Kidney (tissue), 14 donors: ENCODE results near the gene F5. TPM values are rescaled to one million over a fixed set of nuclear protein-coding genes. Genes with fewer than 3 reads are reported as not detected.

Experiments used
- DNase-seq, 5 donors: peaks; one replicate each; pipeline ENCODE4 v3.0.0-alpha.2; 2013 to 2020
- FAIRE-seq: peaks from 2 replicates; lab custom pipeline; 2012; peaks lifted over from hg19 to GRCh38; lab: Jason Lieb, UNC
- H3K27ac ChIP-seq, 2 donors: one replicate each; pipeline ENCODE4 v1.7.0; 2013; ENCODE audit warnings: low read depth in 2 of 2, low read length in 2 of 2, inconsistent platforms in 1 of 2
- H3K27me3 ChIP-seq: one replicate; pipeline ENCODE4 v1.7.1; 2013; ENCODE audit warnings: low read length, inconsistent platforms; ENCODE audit not compliant: control insufficient read depth, insufficient read depth
- H3K36me3 ChIP-seq, 3 donors: one replicate each; pipeline versions ENCODE4 v1.7.0 to v1.7.1; 2013; ENCODE audit warnings: low read length in 3 of 3, control low read depth in 1 of 3, inconsistent platforms in 1 of 3; ENCODE audit not compliant: insufficient read depth in 3 of 3, control insufficient read depth in 2 of 3
- H3K4me1 ChIP-seq, 3 donors: one replicate each; pipeline versions ENCODE4 v1.7.0 to v1.7.1; 2013; ENCODE audit warnings: low read length in 3 of 3, inconsistent platforms in 1 of 3, low read depth in 1 of 3; ENCODE audit not compliant: control insufficient read depth in 2 of 3, insufficient read depth in 2 of 3
- H3K4me3 ChIP-seq, 3 donors: one replicate each; pipeline versions ENCODE4 v1.7.0 to v1.8.1; 2013; ENCODE audit warnings: low read length in 3 of 3, control low read depth in 1 of 3, inconsistent platforms in 1 of 3
- H3K9ac ChIP-seq, 3 donors: one replicate each; pipeline versions ENCODE4 v1.7.0 to v1.7.1; 2013; ENCODE audit warnings: low read length in 3 of 3, control low read depth in 1 of 3, inconsistent platforms in 1 of 3
- H3K9me3 ChIP-seq, 3 donors: one replicate each; pipeline versions ENCODE4 v1.7.0 to v1.7.1; 2013; ENCODE audit warnings: low read length in 3 of 3, control low read depth in 1 of 3, inconsistent platforms in 1 of 3; ENCODE audit not compliant: control insufficient read depth in 2 of 3, insufficient read depth in 1 of 3
- CTCF ChIP-seq: IDR thresholded peaks from 3 replicates; pipeline ENCODE4 v1.5.1; 2012; ENCODE audit warnings: mild to moderate bottlenecking, moderate library complexity, borderline replicate concordance; ENCODE audit not compliant: insufficient read depth; ENCODE audit errors: extremely low read depth
- intact Hi-C: fragments of 100-400 bp; cut with DNase I; formaldehyde crosslinking; loops from one replicate; pipeline ENCODE4 v1.11.1; 2022
- polyA plus RNA-seq: library from polyadenylated mRNA; stranded (reverse); fragments of 350-450 nt; fragmentation: Illumina TruSeq; extraction: RNeasy Lipid Tissue Mini Kit (QIAGEN cat#74804); gene quantifications from one replicate; pipeline ENCODE4 v1.2.3, GENCODE V29; 2014; ENCODE audit warnings: low read depth, low replicate concordance; ENCODE audit not compliant: insufficient read depth
- total RNA-seq: library from RNA; stranded (reverse); fragmentation: NEBNext Ultra II Directional; extraction: Animal tissue kit (Norgen Biotek cat#: 25700); gene quantifications from one replicate; pipeline ENCODE4 v1.2.1, GENCODE V29; 2021
- donor health status: control.
- donor health status: control.
- donor health status: control.
- donor health status: control.
- donor health status: control.
- donor health status: DM: yes; HTN: yes; CAD: no.
- donor health status: Normal renal cell carcinoma (clear cell type).

Gene F5
- total and polyA plus RNA-seq, 2 donors from 2014 or later: 3.8 to 5.1 TPM

- Histone ChIP-seq H3K9me3 (no peaks in the 10 kb centered on the region), H3K36me3 (no peaks in the 10 kb centered on the region), H3K27ac (no peak overlapping the region), H3K4me3 (no peak overlapping the region), H3K27me3 (no peaks in the 10 kb centered on the region), H3K4me1 (peaks cover 0 to 6% (median 0%) of the 10 kb centered on the region in 3 donors), H3K9ac (no peak overlapping the region)
- no peak for TF ChIP-seq CTCF
- intact Hi-C loops: no loop called here
- DNase-seq (no peak), FAIRE-seq (no peak)
These were observed 37.0 kb upstream of the F5 start for GRCh38 chr1:169623132-169623926.

- Histone ChIP-seq H3K36me3 (no peaks in the 10 kb centered on the region), H3K4me3 (no peak overlapping the region), H3K4me1 (peaks cover 0 to 6% (median 0%) of the 10 kb centered on the region in 3 donors), H3K9ac (no peak overlapping the region), H3K27ac (no peak overlapping the region), H3K27me3 (no peaks in the 10 kb centered on the region), H3K9me3 (no peaks in the 10 kb centered on the region)
- TF ChIP-seq CTCF: no peak
- DNase-seq (no peak), FAIRE-seq (no peak)
- intact Hi-C loops: no loop called here
These were observed 34.3 kb upstream of the F5 start for GRCh38 chr1:169620565-169620964.

- intact Hi-C loops: no loop called here
- Histone ChIP-seq H3K27ac (no peak overlapping the region), H3K9ac (no peak overlapping the region), H3K36me3 (no peaks in the 10 kb centered on the region), H3K27me3 (no peaks in the 10 kb centered on the region), H3K4me3 (no peak overlapping the region), H3K4me1 (peaks cover 0 to 2% (median 0%) of the 10 kb centered on the region in 3 donors), H3K9me3 (no peaks in the 10 kb centered on the region)
- TF ChIP-seq CTCF: no peak
- DNase-seq (no peak), FAIRE-seq (no peak)
These were observed 32.1 kb upstream of the F5 start for GRCh38 chr1:169618367-169618766.
